Stimulated activated CD8-positive, alpha-beta memory T cell treated with anti-CD3 and anti-CD28 coated beads, Interleukin-15, amount 100 ng/mL, for 48 hours (primary cell): ENCODE results near the gene ADGRA1.

Experiments
- DNase-seq, 2 donors: peaks; one replicate each; pipeline ENCODE4 v3.0.0-alpha.2; 2020; ENCODE audit warnings: low read depth in 2 of 2

The ADGRA1 gene

DNA sequence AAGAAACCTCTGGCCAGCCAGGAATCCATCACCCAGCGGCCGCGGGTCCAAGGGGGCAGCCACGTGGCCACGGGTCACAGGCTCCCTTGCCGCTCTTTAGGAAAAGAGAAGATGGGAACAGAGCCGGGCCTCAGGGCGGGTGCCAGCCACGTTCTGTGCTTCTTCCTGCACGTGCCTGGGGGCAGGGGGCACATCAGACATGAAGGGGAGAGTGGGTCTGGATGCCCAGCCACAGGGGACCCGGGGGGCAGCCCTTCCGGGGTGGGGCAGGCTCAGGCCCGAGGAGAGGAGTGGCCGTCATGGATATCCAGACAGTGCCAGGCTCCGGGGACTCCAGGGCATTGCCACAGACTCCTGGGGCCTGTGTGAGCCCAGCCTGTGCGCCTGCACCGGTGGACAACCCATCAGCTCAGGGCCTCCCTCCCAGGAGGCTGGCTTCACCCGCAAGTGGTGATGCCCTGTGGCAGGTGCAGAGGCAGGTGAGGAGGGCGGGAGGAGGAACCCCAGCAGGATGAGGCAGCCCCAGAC lies 31.0 kb upstream of the ADGRA1 start:
- no peak for DNase-seq

DNA sequence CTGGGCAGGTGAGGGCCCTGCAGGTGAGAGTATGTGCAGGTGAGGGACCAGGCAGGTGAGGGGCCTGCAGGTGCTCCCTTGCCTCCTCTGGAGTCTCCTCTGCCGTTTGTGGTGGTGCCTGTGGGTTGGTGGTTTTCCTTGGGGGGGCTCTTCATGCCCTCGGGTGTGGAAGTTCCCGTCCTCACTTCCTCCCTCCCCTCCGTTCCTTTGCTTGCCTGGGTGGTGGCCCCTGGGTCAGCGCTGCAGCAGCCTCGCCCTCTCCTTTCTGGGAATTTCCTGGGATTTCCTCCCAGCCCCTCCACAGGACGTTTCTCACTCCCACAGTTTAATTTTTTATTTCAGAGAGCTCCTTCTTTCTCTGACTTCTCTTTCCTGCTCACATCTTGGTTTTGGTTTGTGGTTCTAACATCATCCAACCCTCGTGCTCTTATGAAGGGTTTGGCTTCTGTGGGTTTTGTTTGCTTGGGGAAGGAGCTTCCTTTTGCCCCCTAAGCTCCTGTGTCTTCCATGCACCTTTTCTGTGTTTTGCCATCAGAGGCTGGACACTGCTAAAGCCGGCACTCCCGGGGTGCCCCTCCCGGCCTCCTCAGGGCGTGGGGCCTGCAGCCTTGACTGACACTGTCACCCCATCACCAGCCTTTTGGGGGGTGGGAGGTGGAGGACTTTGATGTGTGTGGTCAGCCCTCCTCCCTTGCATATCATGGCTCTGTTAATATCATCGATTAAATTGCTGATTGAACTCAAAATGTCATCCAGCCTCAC lies 29.2 kb upstream of the ADGRA1 start:
- no peak for DNase-seq

DNA sequence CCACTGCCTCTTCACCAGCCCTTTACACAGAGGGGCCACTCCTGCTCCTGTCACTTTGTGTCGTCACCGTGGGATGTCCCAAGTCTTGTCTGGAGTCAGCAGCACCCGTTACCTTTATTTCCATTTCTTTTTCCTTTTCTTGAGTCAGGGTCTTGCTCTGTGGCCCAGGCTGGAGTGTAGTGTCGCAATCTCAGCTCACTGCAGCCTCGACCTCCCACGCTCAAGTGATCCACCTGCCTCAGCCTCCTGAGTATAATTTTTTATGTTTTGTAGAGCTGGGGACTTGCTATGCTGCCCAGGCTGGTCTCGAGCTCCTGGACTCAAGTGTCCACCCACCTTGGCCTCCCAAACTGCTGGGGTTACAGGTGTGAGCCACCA lies 28.6 kb upstream of the ADGRA1 start:
- no peak for DNase-seq

DNA sequence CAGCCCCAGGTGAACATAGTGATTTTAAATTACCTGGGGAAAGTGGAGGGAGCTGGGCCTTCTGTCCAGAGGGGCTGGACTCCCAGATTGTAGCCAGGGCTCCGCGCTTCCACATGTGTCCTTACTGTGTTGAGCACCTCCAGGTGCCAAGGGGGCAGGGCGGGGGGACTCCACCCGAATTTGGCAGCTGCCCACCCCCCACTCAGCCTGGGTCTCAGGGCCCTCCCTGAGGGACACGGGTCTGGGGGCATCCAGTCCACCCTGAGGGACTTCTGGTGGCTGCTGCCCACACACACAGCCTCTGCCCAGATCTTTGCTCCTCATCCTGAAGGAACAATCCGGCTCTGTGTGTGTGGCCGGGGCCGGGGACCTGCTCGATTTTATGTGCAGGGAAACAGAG lies 28.2 kb upstream of the ADGRA1 start:
- DNase-seq = no peak

DNA sequence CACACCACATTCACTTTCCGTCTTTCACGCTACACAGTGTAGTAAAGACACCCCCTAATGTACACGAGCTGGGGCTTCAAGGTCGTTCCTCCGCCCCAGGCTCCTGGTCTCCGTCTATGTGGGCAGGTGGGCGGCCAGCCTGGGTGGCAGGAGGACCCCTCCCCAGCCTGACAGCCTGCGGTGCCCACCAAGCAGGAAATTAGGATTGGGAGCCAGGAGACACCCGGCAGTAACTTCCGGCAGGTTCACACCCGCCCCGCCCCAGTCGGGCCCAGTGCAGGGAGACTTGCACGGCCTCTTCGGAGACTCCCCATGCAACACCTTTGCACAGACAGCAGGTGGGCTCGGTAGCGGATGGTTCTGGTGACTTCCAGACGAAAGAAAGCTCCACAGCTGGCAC lies 27.7 kb upstream of the ADGRA1 start:
- no peak for DNase-seq

DNA sequence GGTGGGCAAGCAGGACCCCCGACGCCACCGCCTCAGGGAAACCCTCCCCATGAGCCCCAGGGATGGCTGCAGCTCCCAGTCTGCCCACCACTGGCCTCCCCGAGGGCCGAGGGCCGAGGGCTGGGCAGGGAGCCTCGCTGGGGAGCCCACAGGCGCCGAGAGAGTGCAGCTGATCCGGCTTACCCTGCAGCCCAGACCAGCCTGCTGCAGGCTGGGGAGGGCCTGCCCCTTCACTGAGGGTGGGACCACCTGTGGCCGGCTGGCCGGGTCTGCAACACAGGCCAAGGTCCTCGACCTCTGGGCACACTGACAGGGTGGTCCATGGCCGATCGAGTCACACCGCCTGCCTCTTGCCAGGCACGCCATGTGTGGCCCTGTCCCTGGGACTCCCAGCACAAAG lies 27.3 kb upstream of the ADGRA1 start:
- DNase-seq = no peak

DNA sequence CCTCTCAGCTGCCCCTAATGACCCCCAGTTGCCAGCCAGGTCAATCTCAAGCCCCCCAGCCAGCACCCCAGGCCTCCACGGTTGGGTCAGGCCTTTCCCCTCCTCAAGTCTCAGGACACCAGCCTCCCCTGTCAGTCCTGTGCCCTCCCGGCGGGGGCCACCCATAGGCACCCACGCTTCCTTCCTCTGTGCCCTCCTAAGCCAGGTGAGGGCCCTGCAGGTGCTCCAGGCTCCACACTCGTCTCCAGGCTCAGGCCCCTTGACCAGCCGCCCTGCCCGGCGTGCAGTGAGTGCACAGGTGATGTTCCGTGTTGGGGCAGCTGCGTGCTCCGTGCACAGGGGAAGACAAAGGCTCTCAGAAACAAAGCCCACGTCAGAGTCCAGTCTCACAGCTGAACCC lies 26.8 kb upstream of the ADGRA1 start:
- DNase-seq = no peak

DNA sequence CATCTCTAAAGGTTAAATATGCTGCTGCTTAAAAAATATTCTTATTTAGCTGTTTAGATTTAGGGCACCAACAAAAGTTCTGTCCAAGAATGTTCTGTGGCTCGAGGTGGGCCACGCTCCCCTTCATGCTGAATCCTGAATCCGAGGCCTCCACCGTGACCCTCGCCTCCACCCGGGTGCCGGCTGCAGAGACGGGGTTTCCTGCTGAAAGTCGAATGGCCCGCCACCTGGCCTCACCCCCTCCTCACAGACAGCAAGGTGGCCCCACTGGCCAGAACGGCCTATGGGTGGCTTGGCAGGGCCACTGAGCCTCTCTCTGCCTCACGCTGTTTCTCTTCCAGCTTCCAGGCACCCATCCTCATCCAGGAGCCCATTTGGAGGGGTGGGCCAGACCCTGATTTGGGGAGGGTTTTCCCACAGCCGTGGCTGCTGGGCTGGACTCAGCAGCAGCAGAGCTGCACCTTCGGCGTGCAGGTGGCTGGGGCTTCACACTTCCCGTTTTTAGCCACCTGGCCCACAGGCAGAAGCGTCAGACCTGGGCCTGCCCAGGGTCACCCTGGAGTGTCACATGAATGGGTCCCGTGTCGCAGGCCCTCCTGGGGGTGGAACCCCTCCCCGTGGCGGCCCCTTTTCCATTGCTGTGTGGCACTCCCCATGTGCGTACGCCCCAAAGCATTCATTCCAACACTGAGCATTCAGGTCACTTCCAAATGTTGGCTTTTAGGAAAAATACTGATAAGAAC lies 26.3 kb upstream of the ADGRA1 start:
- DNase-seq = no peak

DNA sequence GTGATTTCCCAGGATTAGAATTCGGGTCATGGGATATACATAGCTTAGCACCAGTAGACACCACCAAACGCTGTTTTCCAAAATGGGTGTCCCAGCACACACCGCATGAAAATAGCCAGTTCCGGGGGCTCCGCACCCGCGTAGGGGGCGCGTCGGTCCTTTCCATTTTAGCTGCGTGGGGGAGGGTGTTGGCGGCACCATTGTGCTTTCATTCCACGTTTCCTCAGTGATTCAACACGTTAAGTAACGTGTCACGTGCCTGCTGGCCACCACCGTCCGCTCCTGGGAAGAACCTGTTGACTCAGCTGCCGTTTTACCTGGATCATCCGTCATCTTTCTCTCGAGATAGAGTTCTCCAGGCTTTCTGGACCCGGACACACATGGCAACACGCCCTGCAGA lies 25.6 kb upstream of the ADGRA1 start:
- DNase-seq = no peak

DNA sequence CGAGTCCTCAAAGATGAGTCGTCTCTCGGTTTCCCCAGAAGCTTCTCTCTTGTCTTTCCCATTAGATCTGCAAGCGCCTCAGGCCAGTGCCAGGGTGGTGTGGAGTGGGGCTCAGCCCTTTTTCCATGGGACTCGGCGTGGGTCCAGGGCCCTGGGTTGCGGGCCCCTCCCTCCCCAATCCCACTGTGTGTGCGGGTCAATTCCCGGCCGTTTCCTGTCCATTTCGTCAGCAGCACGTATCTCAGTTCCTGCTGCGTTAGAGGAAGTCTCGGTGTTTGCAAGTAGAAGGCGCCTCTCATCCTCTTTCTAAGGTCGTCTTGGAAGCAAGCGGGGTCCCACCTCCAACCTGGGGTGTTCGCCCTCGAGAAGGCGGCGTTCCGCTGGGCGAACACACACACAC lies 25.1 kb upstream of the ADGRA1 start:
- DNase-seq = no peak

DNA sequence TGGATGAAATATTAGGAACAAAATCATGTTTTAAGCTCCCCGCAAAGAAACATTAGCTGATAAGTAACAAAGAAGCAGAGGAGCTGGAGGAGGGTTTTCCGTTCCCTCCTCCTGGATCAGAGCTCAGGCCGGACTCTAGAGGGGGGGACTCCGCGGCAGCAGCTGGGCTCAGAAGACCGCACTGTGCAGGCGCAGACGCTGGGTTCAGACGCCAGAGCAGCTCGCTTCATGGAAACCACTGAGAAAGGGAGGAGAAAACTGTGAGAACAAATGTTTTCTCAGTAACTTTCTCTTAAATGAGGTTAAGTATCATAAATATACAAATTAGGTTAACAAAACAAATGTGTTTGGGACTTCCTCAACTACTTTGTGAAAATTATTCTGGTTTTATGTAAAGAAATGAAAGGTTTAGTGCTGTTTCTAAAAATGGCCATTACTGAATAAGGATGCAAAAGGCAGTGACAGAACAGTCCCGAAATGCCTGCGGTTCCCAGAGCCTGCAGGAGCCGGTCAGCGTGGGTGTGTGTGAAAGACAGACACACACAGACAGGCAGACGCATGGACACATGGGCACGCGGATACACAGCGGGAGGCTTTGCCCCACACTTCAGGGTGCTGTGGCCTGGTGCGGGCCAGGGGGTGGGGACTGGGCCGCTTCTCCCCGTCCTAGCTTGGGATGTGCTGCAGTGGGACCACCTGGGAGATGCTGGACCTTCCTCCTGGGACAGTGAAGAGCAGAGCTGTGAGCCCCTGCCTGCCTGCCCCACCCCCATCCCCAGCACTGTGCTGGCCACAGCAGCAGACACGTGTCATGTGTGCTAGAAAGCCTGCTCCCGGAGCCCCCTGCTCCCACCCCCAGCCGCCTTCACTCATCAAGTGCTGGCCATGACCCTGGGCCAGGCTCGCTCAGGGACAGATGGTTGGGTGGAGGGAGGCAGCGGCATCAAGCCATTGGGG lies 20.3 kb upstream of the ADGRA1 start:
- DNase-seq = no peak

DNA sequence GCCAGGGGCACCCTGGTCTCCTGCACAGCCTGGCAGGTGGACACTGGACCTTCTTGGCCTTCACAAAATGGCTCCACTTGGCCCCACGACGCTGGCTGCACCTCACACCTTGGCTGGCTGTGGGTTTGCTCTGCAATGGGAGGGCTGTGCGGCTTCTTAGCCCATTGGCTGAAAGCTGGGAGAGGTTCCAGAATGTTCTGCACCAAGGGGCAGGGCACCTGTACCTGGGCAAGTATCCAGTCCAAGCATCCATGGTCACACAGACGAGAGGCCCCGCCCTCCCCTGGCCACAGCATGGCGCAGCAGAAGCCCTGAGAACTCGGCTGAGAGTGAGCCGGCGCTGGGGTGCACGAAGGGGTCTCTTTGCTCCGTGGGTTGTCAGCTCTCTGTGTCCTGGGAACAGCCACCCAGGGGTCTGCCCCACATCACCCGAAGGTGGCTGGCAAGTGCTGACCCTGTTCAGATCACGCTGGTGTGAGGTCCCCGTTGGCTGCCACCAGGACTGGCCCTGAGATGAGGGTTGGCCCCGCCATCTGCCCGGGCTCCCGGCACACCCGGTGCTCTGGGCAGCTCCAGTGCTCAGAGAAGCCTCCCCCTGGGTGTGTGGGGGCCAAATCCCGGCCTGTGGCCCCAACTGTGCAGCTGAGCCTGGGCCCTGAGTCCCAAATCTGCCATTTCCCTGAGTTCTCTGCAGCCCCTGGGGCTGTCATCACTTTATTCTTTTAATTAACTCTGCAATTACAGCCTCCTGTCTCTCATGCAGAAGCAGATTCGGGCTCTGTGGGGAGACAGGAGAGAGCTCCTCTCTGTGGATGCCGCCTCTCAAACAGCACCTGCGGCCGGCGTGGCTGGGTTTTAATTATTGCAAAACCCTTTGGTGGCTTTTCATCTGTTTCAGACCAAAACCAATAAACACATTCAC lies 19.4 kb upstream of the ADGRA1 start:
- DNase-seq = no peak

DNA sequence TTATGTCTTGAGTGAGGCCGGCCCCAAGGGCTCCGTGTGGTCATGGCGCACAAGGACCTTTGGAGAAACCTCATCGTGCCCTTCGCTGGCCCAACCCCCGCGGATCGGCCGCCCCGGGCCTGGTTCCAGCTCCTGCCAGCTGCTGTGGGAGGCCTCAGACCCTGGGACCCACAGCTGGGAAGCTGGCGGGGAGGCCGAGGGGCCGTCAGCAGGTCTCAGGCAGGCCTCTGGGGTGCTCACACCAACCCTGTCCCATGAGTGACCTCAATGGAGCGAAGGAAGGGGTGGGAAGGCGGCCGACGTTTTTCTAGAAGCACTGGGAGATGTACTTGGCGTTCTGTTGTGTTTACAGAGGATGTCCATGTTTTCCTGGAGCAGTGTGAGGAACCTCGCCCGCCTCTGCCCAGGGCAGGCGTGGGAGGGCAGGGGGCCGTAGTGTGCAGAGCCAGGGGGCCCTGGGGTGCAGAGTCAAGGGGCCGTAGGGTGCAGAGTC lies 18.6 kb upstream of the ADGRA1 start:
- DNase-seq = no peak

DNA sequence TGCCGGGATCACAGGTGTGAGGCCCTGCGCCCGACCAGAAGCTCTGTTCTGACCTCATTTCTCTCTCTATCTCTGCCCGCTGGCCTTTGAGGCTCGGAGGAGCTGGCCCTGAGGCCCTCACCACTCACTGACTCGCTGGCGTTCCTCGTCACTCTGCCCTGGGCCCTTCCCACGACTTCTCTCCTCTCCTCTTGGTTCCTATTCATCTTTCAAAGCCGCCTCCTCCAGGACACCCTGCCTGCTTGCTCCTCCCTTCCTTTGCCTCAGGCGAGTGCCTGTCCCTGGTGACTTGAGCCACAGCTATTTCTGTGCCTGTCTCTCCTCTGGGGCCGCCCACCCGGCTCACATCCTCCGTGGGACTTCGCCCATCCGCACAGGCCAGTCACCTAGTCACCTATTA lies 17.3 kb upstream of the ADGRA1 start:
- DNase-seq = no peak

DNA sequence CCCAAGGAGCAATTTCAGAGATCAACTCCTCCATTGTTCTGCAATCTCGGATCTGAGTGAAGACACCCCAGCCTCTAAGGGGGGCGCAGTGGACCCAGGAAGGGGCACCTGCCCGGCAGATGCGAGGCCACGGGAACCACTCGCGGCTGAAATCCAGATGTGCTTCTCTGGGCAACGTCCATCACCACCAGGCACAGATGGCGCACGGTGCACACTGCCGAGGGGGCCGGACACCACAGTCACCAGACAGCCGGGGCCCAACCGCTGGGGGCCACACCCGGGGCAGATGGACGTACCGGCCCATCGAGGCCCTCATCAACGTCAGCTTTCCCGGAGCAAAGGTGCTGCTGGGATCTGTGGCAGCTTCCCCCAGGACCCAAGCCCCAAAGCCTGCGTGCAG lies 16.9 kb upstream of the ADGRA1 start:
- no peak for DNase-seq

DNA sequence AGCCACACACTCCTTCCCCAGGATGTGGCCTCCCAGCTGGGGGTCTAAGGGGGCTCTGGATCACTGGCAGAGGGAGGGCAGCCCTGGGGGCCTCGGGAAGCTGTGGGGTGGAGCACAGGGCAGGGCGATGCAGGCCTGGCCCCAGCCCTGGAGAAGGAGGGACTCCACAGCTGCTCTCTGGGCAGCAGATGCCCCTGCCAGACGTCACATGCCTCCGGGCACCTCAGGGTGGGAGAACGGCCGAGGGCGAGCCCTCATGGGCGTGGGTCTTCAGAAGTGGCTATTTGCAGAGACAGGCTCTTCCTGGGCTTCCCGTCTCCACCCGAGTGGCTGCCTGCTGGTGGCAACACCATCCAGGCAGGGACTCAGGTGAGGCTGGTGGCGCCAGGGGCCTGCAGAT lies 16.0 kb upstream of the ADGRA1 start:
- no peak for DNase-seq

DNA sequence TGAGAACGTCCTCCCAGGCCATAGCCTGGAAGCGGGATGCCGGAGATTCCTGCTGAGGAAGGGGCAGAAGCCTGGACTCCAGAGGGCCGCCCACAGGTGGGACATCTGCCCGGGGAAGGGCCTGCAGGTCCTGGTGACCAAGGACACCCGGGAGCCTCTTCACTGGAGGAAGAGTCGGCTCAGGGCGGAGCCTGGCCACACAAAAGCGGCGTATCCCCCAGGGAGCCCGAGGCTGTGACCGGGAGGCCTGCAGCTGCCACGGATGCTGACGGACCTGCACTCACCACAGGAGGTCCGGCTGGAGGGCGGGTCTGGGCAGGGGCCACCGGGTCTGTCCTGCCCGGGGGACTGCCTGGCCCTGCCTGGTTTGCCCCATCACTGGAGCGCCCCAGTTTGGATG lies 15.5 kb upstream of the ADGRA1 start:
- DNase-seq = no peak

DNA sequence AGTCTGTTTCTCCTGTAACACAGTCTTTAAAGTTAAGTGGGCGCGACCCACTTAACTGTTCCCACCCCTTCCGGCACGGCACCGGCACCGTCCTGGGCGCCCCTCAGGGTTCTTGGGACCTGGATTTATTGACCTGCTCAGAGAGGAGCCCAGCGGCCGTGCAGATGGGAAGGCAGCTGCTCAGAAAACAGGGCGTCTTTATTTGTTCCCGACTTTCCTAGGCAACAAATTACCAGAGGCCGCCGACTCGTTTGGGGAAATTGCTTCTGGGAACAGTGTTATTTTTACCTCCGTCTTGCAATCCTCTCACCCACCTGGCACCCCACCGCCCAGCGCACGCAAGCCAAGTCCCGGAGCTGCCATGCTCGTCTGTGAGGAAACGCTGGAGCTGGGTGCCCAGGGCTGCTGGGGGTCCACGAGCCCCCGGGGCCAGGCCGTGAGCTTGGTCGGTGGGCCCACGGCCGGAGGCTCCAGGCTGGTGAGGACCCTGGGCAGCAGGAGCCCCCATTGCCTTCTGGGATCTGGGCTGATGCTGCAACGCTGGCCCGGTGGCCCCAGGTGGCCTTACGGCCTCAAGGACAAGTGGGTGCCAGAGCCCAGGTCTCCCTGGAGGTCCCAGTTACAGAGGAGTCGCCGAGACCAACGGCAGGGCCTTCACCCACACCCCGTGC lies 14.9 kb upstream of the ADGRA1 start:
- no peak for DNase-seq

DNA sequence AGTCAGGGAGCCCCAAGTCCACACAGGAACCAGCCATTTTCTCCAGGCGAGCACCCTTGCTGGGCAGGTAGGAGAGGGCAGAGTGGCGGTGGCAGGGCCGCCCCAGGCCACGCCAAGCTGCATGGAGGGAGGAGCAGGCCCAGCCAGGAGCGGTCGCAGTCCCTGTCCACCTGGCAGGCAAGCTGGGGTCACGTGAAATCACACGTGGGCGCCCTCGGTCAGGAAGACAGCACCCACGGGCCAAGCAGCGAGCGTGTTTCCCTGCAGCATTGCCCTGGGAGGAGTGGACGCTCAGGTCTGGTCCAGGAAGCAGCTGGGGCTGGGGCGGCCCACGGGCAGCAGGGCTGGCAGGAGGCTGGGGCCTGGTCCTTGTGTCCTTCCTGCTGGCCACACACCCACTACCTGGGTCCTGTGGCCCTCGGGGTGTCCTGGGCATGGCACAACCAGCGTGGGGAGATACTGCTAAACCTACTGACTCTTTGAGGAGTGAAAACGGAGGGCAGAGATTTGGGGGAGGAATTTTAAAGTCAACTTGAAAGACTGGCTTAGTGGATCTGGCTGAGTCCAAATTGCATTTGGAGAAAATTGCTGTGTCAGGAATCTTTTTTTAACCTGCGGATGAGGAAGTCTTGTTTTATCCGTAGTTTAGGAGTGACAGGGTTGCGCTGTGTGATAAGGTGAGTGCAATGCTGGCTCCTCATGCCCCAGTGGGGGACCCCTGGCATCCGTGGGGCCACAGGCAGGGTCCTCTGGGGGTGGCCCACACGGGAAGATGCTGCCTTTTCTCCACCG lies 12.2 kb upstream of the ADGRA1 start:
- DNase-seq = no peak
